Skin of body (tissue), 2 donors: ENCODE measurements around the gene WNT8B. TPM values are rescaled to one million over a fixed set of nuclear protein-coding genes. Genes with fewer than 3 reads are reported as not detected.

Source experiments
- DNase-seq: peaks from one replicate; lab custom pipeline; 2025; lab: John Stamatoyannopoulos, UW
- total RNA-seq: library from RNA; depleted of rRNA; stranded (reverse); fragments of >200 nt; gene quantifications from one replicate; pipeline ENCODE4 v1.2.3, GENCODE V29; 2014

The WNT8B gene
- total RNA-seq, 1 donor from 2014 or later, result not detected

GRCh38 chr10:100518761-100519241 is 56.0 kb downstream of the WNT8B start:
- DNase-seq, result peak; percentile 22

GRCh38 chr10:100519311-100520051 is 56.7 kb downstream of the WNT8B start, which contains the start of gene SEC31B:
Gene SEC31B, minus strand, starts transcription at chr10:100519861. Its CDS starts 2,909 bp downstream, at chr10:100516952.
- no peak for DNase-seq

- DNase-seq, result no peak
These were observed 58.0 kb downstream of the WNT8B start for GRCh38 chr10:100520811-100521210.

- DNase-seq, result no peak
These were observed 59.4 kb downstream of the WNT8B start for GRCh38 chr10:100522107-100522801.

GRCh38 chr10:100522945-100523344 is 60.1 kb downstream of the WNT8B start:
- DNase-seq, result no peak

GRCh38 chr10:100524206-100524605 is 61.4 kb downstream of the WNT8B start:
- no peak for DNase-seq

GRCh38 chr10:100524638-100525037 is 61.8 kb downstream of the WNT8B start:
- DNase-seq, result no peak

- no peak for DNase-seq
These were observed 65.5 kb downstream of the WNT8B start for GRCh38 chr10:100528123-100528886.

- DNase-seq, result no peak
These were observed 66.2 kb downstream of the WNT8B start for GRCh38 chr10:100528921-100529474.

- peak; percentile 55 for DNase-seq
These were observed 66.9 kb downstream of the WNT8B start, which contains the start of gene NDUFB8 for GRCh38 chr10:100529475-100530298. Gene NDUFB8, minus strand, starts transcription at chr10:100529871. Its CDS starts 20 bp downstream, at chr10:100529851.

- no peak for DNase-seq
These were observed 69.0 kb downstream of the WNT8B start for GRCh38 chr10:100531761-100532160.

Other genes starting within 250 kb of the WNT8B start
- gene CHUK, start 233.4 kb upstream of the WNT8B start, total RNA-seq, result 15.7 TPM
- 22.8 TPM for gene CWF19L1, start 195.4 kb upstream of the WNT8B start, total RNA-seq
- gene BLOC1S2, start 176.3 kb upstream of the WNT8B start, total RNA-seq, result 32.4 TPM
- not detected for gene PKD2L1, start 132.8 kb upstream of the WNT8B start, total RNA-seq
- gene SCD, start 115.8 kb upstream of the WNT8B start, total RNA-seq, result 908 TPM
- 5.8 TPM for gene SEC31B, start 56.9 kb downstream of the WNT8B start, total RNA-seq
- gene NDUFB8, start 66.9 kb downstream of the WNT8B start, total RNA-seq, result 111 TPM
- gene HIF1AN, start 72.9 kb downstream of the WNT8B start, total RNA-seq, result 13.0 TPM